Melanocyte of skin (primary cell): Measurements from ENCODE around the gene DYNLL1. TPM values are rescaled to one million over a fixed set of nuclear protein-coding genes. Genes with fewer than 3 reads are reported as not detected.

ENCODE experiments used
- small RNA-seq, 2 donors: library from RNA; depleted of rRNA; stranded (forward); fragments of <200 nt; gene quantifications; one replicate each; pipeline ENCODE3, GENCODE V24; 2012
- total RNA-seq, 2 donors: library from RNA; depleted of rRNA; stranded (reverse); fragments of >200 nt; gene quantifications; 2 replicates each; pipeline ENCODE4 v1.2.3, GENCODE V29; 2012

Gene DYNLL1
- total RNA-seq, result 100 to 1,000 TPM; 211 to 343 TPM

DNA sequence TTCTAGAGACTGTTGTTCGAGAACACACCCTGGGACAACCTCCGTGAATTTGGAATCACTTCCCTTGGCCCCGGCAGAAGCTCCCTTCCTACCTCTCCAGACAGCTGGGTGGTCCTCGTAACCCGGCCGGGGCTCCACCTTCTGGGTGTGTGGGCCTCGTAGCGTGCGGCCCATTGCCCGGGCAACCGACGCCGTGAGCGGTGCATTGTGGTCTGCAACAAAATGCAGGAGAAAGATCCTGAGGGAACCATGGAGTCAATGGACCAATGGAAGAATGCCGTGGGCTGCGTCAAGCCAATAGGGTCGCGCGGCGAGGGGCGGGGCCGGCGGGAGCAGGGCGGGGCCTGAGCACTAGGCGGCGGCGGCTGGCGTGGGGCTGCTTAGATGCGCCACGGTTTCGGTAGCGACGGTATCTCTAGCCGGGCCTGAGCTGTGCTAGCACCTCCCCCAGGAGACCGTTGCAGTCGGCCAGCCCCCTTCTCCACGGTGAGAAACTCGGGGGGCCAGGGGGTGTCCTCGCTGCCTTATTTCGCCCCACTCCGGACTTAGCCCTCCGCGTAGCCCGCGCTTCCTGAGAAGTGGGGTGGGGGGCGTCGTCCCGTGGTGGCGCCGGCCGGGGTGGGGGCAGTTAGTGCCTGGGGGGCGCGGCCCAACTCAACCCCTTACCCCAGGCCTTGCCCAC is at the start of gene DYNLL1:
TSS of gene DYNLL1 (plus strand) at position 383 of the 682 bp plus-strand sequence. CDS start 309 bp downstream, outside the sequence.

GRCh38 chr12:120469450-120470149 is 26.3 kb upstream of the DYNLL1 start, which contains the start of gene SRSF9:
TSS of gene SRSF9 (minus strand) at chr12:120469748. CDS start at chr12:120469609, 139 bp downstream.

DNA sequence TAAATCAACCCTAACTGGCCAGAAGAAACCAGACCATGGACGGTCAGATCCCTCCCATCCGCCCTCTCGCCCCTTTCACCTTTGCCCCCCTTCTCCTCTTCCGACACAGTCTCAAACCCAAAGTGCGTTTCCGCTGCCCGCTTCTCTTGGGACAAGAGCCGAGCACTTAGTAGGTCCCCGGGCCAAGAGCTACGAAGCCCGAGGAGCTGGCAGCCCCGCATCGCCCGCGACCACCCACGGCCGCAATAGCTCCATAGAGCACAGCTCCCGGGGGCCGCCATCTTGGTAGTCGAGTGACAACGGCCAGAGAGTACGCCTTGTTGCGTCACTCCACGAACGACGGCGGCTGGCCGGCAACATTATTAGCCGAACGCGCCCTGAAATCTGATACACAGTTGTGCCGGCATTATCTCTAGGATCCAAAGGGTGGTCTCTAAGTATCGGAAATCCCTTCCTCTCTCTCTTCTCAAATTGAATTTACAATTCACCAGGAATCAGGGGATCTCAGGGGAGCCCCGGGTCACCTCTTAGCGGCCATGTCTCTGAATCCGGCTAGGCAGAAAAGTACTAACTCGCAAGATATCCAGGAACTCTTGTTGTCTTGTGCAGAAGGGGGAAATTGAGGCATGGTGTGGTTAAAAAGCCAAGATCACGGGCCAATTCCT is 33.1 kb downstream of the DYNLL1 start, which contains the start of gene COQ5:
TSS of gene COQ5 (minus strand) at position 298 of the 665 bp plus-strand sequence. CDS start at position 281, 17 bp downstream.

DNA sequence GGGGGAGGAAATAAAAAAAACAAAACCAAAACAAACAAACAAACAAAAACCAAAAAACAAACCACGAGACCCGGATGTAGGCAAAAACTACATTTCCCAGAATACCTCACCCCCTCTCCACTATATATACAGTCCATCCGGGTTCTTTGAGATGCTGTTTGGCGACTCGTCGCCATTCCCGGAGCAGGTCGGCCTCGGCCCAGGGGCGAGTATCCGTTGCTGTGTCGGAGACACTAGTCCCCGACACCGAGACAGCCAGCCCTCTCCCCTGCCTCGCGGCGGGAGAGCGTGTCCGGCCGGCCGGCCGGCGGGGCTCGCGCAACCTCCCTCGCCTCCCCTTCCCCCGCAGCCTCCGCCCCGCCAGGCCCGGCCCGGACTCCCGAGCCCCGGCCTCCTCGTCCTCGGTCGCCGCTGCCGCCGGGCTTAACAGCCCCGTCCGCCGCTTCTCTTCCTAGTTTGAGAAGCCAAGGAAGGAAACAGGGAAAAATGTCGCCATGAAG is 38.3 kb downstream of the DYNLL1 start, which contains the start of gene RNF10:
TSS of gene RNF10 (plus strand) at position 154 of the 500 bp plus-strand sequence. CDS start 456 bp downstream, outside the sequence.

Small RNA genes within 50 kb of the gene (small RNA-seq; reads per million reads assigned to genes)
- 0 reads per million in 2 donors for gene RF00019

Other genes with a start within 250 kb of the DYNLL1 start
- 10 to 100 TPM; 33.7 to 38.0 TPM for gene PXN, start 230.4 kb upstream of the DYNLL1 start, total RNA-seq
- gene RNU4-2, start 204.2 kb upstream of the DYNLL1 start, total RNA-seq, result under 1 TPM; under 0.01 TPM
- gene RNU4-1, start 202.9 kb upstream of the DYNLL1 start, total RNA-seq, result under 1 TPM; under 0.01 TPM
- 1 to 10 TPM in 1 of 2 donors, under 1 TPM in 1; 0.67 to 1.4 TPM for gene SIRT4, start 193.8 kb upstream of the DYNLL1 start, total RNA-seq
- gene PLA2G1B, start 168.3 kb upstream of the DYNLL1 start, total RNA-seq, result not detected
- under 1 TPM in 1 of 2 donors, not detected in 1; under 0.01 TPM for gene MSI1, start 126.9 kb upstream of the DYNLL1 start, total RNA-seq
- gene COX6A1, start 58.0 kb upstream of the DYNLL1 start, total RNA-seq, result 100 to 1,000 TPM; 306 to 311 TPM
- gene TRIAP1, start 49.7 kb upstream of the DYNLL1 start, total RNA-seq, result 10 to 100 TPM; 16.5 to 19.3 TPM
- 10 to 100 TPM; 14.1 to 15.0 TPM for gene GATC, start 49.7 kb upstream of the DYNLL1 start, total RNA-seq
- 100 to 1,000 TPM in 1 of 2 donors, 10 to 100 TPM in 1; 76.4 to 152 TPM for gene SRSF9, start 26.4 kb upstream of the DYNLL1 start, total RNA-seq
- 10 to 100 TPM; 15.8 to 18.3 TPM for gene COQ5, start 33.0 kb downstream of the DYNLL1 start, total RNA-seq
- gene RNF10, start 38.2 kb downstream of the DYNLL1 start, total RNA-seq, result 10 to 100 TPM; 56.4 to 84.3 TPM
- 10 to 100 TPM; 39.2 to 88.9 TPM for gene POP5, start 85.3 kb downstream of the DYNLL1 start, total RNA-seq
- under 1 TPM in 1 of 2 donors, not detected in 1; under 0.01 TPM for gene CABP1, start 144.5 kb downstream of the DYNLL1 start, total RNA-seq
- gene MLEC, start 191.0 kb downstream of the DYNLL1 start, total RNA-seq, result 100 to 1,000 TPM; 182 to 241 TPM
- 10 to 100 TPM; 13.4 to 16.3 TPM for gene UNC119B, start 214.3 kb downstream of the DYNLL1 start, total RNA-seq
- 10 to 100 TPM; 21.3 to 23.4 TPM for gene ACADS, start 229.7 kb downstream of the DYNLL1 start, total RNA-seq